IPS-20b (cell line): ENCODE results near the gene KRT4.

ENCODE experiments used
- H3K27ac ChIP-seq: one replicate; pipeline ENCODE4 v1.5.1; 2013; ENCODE audit warnings: low read length
- H3K27me3 ChIP-seq: 2 replicates; pipeline ENCODE4 v1.6.1; 2013; ENCODE audit warnings: mild to moderate bottlenecking, low read length, inconsistent platforms; ENCODE audit not compliant: insufficient read depth
- H3K36me3 ChIP-seq: 2 replicates; pipeline ENCODE4 v1.6.1; 2013; ENCODE audit warnings: low read depth, mild to moderate bottlenecking, inconsistent platforms, low read length, moderate library complexity; ENCODE audit not compliant: insufficient read depth
- H3K4me1 ChIP-seq: 2 replicates; pipeline ENCODE4 v1.6.1; 2013; ENCODE audit warnings: mild to moderate bottlenecking, control low read depth, inconsistent platforms, low read length, moderate library complexity; ENCODE audit not compliant: insufficient read depth
- H3K4me3 ChIP-seq: 2 replicates; pipeline ENCODE4 v1.5.1; 2013; ENCODE audit warnings: mild to moderate bottlenecking, low read length, inconsistent platforms
- H3K9ac ChIP-seq: 2 replicates; pipeline ENCODE4 v1.6.1; 2013; ENCODE audit warnings: low read depth, mild to moderate bottlenecking, inconsistent platforms, low read length, moderate library complexity
- H3K9me3 ChIP-seq: 2 replicates; pipeline ENCODE4 v1.6.1; 2013; ENCODE audit warnings: mild to moderate bottlenecking, low read depth, low read length, inconsistent platforms; ENCODE audit not compliant: insufficient read depth

Gene KRT4

GRCh38 chr12:52835271-52836041, 21.5 kb upstream of the KRT4 start:
- Histone ChIP-seq H3K27ac (no peak overlapping the region), H3K27me3 (no peaks in the 10 kb centered on the region), H3K9ac (no peak overlapping the region)

DNA sequence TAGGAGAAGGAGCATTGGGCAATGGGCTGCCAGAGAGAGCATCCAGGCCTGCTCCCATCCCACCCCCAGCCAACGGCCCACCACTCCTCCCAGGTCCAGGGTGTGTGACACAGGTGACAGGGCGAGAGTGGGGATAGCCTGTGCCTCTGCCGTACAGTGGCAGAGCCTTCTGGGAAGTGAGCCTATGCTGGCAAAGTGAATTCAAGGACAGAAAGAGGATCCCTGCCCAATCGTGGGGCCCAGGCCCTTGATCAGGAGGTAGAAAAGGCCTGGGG, 20.7 kb upstream of the KRT4 start:
- H3K36me3 ChIP-seq = no peaks in the 10 kb centered on the region
- H3K27ac ChIP-seq = no peak overlapping the region
- no peak overlapping the region for H3K4me3 ChIP-seq
- H3K4me1 ChIP-seq = no peaks in the 10 kb centered on the region
- H3K9ac ChIP-seq = no peak overlapping the region
- H3K27me3 ChIP-seq = no peaks in the 10 kb centered on the region
- H3K9me3 ChIP-seq = no peaks in the 10 kb centered on the region

More at GRCh38 chr12:52835271-52836041, 21.5 kb upstream of the KRT4 start:
- no peaks in the 10 kb centered on the region for H3K9me3 ChIP-seq
- H3K4me3 ChIP-seq = no peak overlapping the region
- H3K4me1 ChIP-seq = no peaks in the 10 kb centered on the region
- H3K36me3 ChIP-seq = no peaks in the 10 kb centered on the region

GRCh38 chr12:52833922-52834726, 20.2 kb upstream of the KRT4 start, which contains the start of gene KRT79:
KRT79 (minus strand) TSS chr12:52834311; CDS start chr12:52834260, 51 bp downstream.
- Histone ChIP-seq H3K9me3 (no peaks in the 10 kb centered on the region), H3K4me3 (no peak within 1 kb of the TSS), H3K4me1 (no peaks in the 10 kb centered on the region), H3K9ac (no peak within 1 kb of the TSS), H3K27me3 (no peaks in the 10 kb centered on the region), H3K36me3 (no peaks in the 10 kb centered on the region), H3K27ac (no peak within 1 kb of the TSS)

DNA sequence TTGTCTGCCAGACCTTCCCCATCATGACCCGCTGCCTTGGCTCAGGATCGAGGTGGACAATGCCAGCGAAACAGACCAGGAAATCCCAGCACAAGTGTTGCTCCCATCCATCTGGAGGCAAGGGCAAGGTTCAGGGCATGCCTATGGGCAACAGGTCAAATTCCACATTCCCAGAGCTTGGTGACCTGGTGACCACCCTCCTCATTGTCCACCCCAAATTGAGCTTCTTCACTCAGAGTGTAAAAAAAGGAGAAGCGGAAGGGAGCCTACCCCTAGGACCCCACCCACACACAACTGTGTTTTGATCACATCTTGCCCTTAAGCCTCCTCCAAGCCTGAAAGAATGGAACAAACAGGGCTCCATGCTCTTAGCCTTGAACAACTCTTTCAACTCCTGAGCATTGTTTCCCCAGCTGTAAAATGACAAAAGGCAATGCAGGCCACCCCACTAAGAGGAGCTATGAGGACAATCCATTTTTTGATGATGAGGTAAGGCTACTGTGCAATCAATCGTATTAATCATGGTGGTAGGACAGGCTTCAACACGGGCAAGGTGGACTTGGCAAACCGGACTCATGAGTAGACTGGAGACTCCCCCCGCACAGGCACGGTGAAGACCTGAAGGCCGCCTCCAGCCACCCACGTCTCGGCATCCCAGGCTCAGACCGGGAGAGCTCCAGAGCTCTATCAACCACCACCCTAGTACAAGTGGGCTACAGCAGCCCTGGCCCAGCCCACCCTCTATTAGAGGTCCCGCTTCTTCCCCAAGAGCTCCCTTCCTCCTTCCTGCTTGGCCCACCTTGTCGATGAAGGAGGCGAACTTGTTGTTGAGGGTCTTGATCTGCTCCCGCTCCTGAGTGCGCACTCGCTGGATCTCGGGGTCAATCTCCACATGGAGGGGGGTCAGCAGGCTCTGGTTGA, 19.3 kb upstream of the KRT4 start:
- Histone ChIP-seq H3K4me1 (no peaks in the 10 kb centered on the region), H3K27me3 (no peaks in the 10 kb centered on the region), H3K4me3 (no peak overlapping the region), H3K9ac (no peak overlapping the region), H3K27ac (no peak overlapping the region), H3K36me3 (no peaks in the 10 kb centered on the region), H3K9me3 (no peaks in the 10 kb centered on the region)

DNA sequence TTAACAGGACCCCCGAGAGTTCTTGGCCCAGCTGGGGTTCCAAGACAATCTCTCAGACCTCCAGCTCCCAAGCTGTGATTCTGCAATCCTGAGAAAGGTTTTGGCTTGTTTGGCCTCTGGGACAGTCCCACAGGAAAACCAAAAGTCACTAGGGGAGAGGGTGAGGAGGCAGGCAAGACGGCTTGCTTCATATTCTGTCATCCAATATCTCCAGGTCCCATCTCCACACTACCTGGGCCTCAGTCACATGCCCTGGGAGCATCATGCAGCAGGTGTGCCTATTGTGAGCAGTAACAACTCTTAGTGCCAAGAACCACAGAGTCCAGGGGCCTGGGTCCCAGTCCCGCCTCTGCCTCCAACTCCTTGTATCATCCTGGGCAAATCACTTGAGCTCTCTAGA, 18.5 kb upstream of the KRT4 start:
- H3K9ac ChIP-seq = no peak overlapping the region
- no peaks in the 10 kb centered on the region for H3K4me1 ChIP-seq
- H3K27ac ChIP-seq = no peak overlapping the region
- H3K36me3 ChIP-seq = no peaks in the 10 kb centered on the region
- H3K9me3 ChIP-seq = no peaks in the 10 kb centered on the region
- H3K27me3 ChIP-seq = no peaks in the 10 kb centered on the region
- no peak overlapping the region for H3K4me3 ChIP-seq

- no peaks in the 10 kb centered on the region for H3K36me3 ChIP-seq
- H3K9ac ChIP-seq = no peak overlapping the region
- H3K27ac ChIP-seq = no peak overlapping the region
- no peaks in the 10 kb centered on the region for H3K9me3 ChIP-seq
- H3K4me3 ChIP-seq = no peak overlapping the region
- H3K27me3 ChIP-seq = no peaks in the 10 kb centered on the region
- no peaks in the 10 kb centered on the region for H3K4me1 ChIP-seq
Observed at GRCh38 chr12:52831251-52831650, 17.3 kb upstream of the KRT4 start.

DNA sequence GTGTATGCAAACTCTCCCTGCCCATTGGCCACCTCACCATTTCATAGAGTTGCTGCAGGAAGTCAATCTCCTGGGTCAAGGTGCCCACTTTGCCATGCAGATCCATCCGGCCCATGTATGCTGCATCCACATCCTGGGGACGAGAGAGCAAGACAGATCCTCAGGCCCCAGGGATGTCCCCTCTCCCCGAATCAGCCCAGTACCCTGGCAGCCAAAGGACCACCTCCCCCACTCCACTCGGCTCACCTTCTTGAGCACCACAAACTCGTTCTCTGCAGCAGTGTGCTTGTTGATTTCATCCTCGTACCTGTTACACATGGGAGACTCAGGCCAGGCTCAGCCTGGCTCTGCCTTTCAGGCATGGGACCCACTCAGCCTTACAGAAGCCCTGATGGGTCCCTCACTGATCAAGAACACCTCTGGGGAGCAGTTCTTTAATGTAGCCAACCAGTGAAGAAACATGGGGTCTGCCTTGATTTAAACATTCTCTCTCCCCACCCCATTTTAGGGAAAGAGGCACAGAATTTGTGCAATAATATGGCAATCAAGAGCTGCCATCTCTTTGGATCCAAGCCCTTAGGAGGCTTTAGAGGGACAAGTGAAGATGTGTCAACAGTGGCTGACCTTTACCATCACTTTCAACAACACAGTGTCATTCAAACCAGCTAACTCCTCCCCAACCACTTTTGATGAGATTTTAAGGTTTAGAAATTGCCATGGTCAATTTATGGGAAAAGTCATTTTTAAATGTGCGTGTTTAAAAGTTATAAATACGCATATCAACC, 16.3 kb upstream of the KRT4 start:
- Histone ChIP-seq H3K4me1 (no peaks in the 10 kb centered on the region), H3K9ac (no peak overlapping the region), H3K9me3 (no peaks in the 10 kb centered on the region), H3K27me3 (no peaks in the 10 kb centered on the region), H3K27ac (no peak overlapping the region), H3K4me3 (no peak overlapping the region), H3K36me3 (no peaks in the 10 kb centered on the region)

- Histone ChIP-seq H3K4me3 (no peak overlapping the region), H3K27me3 (no peaks in the 10 kb centered on the region), H3K36me3 (no peaks in the 10 kb centered on the region), H3K9me3 (no peaks in the 10 kb centered on the region), H3K4me1 (no peaks in the 10 kb centered on the region), H3K9ac (no peak overlapping the region), H3K27ac (no peak overlapping the region)
Observed at GRCh38 chr12:52828591-52829021, 14.7 kb upstream of the KRT4 start.

- H3K27ac ChIP-seq = no peak overlapping the region
- no peaks in the 10 kb centered on the region for H3K36me3 ChIP-seq
- no peak overlapping the region for H3K9ac ChIP-seq
- H3K27me3 ChIP-seq = no peaks in the 10 kb centered on the region
- H3K4me1 ChIP-seq = no peaks in the 10 kb centered on the region
- H3K9me3 ChIP-seq = no peaks in the 10 kb centered on the region
- no peak overlapping the region for H3K4me3 ChIP-seq
Observed at GRCh38 chr12:52828156-52828555, 14.2 kb upstream of the KRT4 start.

DNA sequence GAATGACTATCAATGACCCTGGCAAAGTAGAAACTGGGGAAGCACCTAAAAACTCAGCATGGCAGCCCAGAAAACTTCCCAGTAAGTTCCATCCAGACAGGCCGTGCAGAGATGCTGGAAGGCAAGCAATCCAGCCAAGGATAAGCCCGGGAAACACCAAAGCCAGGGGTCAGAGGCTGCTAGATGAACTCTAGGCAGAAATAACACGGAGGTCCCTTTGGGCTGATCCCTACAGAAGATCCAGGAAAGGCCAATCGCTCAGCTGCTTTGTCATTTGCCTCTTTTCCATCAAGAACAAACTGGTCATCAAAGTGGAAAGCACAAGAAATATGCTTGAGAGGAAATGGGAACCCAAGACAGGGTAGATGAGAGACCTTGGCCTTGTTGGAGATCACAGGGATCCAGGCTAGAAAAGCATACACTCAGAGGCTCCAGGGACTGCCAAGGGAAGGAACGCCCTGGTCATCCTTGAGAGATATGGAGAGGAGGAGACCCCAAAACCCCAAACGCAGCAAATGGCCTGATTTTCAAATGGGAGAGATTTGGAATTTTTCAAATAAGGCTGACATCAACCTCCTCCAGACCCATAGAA, 13.7 kb upstream of the KRT4 start:
- no peaks in the 10 kb centered on the region for H3K27me3 ChIP-seq
- H3K4me1 ChIP-seq = no peaks in the 10 kb centered on the region
- no peak overlapping the region for H3K9ac ChIP-seq
- H3K9me3 ChIP-seq = no peaks in the 10 kb centered on the region
- no peak overlapping the region for H3K4me3 ChIP-seq
- H3K36me3 ChIP-seq = no peaks in the 10 kb centered on the region
- H3K27ac ChIP-seq = no peak overlapping the region
